ENCODE results near the gene HOMER1.
"Not testable (repeated sequence)": the region's sequence is repeated elsewhere in the genome, so short reads cannot be mapped to it uniquely, and the experiment has no call there.

HOMER1 gene

GRCh38 chr5:79517601-79518000 lies 3.7 kb upstream of the HOMER1 start:
- in situ Hi-C loops (cut with MboI; ENCODE audit: low sequenced_read_pairs) = no loop called here

- in situ Hi-C loops (cut with MboI; ENCODE audit: low sequenced_read_pairs) = no loop called here
Measured at GRCh38 chr5:79516986-79517385, 3.1 kb upstream of the HOMER1 start.

GRCh38 chr5:79516331-79516730 lies 2.4 kb upstream of the HOMER1 start:
- in situ Hi-C loops (cut with MboI; ENCODE audit: low sequenced_read_pairs) = not testable (repeated sequence)

- in situ Hi-C loops (cut with MboI; ENCODE audit: low sequenced_read_pairs) = no loop called here
Measured at GRCh38 chr5:79514391-79515105, 614 bp upstream of the HOMER1 start.

- in situ Hi-C loops (cut with MboI; ENCODE audit: low sequenced_read_pairs) = no loop called here
Measured at GRCh38 chr5:79513308-79513703, 628 bp downstream of the HOMER1 start.

GRCh38 chr5:79512471-79513307 lies 1.2 kb downstream of the HOMER1 start:
- in situ Hi-C loops (cut with MboI; ENCODE audit: low sequenced_read_pairs) = no loop called here

- in situ Hi-C loops (cut with MboI; ENCODE audit: low sequenced_read_pairs) = no loop called here
Measured at GRCh38 chr5:79512049-79512448, 1.9 kb downstream of the HOMER1 start.

GRCh38 chr5:79510638-79511037 lies 3.3 kb downstream of the HOMER1 start:
- in situ Hi-C loops (cut with MboI; ENCODE audit: low sequenced_read_pairs) = no loop called here

GRCh38 chr5:79509244-79509885 lies 4.6 kb downstream of the HOMER1 start:
- in situ Hi-C loops (cut with MboI; ENCODE audit: low sequenced_read_pairs) = no loop called here

- in situ Hi-C loops (cut with MboI; ENCODE audit: low sequenced_read_pairs) = no loop called here
Measured at GRCh38 chr5:79508794-79509193, 5.1 kb downstream of the HOMER1 start.

- in situ Hi-C loops (cut with MboI; ENCODE audit: low sequenced_read_pairs) = no loop called here
Measured at GRCh38 chr5:79508354-79508753, 5.6 kb downstream of the HOMER1 start.

GRCh38 chr5:79507251-79508205 lies 6.4 kb downstream of the HOMER1 start:
- in situ Hi-C loops (cut with MboI; ENCODE audit: low sequenced_read_pairs) = no loop called here

GRCh38 chr5:79505138-79505537 lies 8.8 kb downstream of the HOMER1 start:
- in situ Hi-C loops (cut with MboI; ENCODE audit: low sequenced_read_pairs) = no loop called here

GRCh38 chr5:79503794-79504495 lies 10.0 kb downstream of the HOMER1 start:
- in situ Hi-C loops (cut with MboI; ENCODE audit: low sequenced_read_pairs) = no loop called here

GRCh38 chr5:79499640-79500273 lies 14.2 kb downstream of the HOMER1 start:
- in situ Hi-C loops (cut with MboI; ENCODE audit: low sequenced_read_pairs) = no loop called here

GRCh38 chr5:79495311-79495710 lies 18.6 kb downstream of the HOMER1 start:
- in situ Hi-C loops (cut with MboI; ENCODE audit: low sequenced_read_pairs) = no loop called here

GRCh38 chr5:79493596-79494345 lies 20.2 kb downstream of the HOMER1 start:
- in situ Hi-C loops (cut with MboI; ENCODE audit: low sequenced_read_pairs) = no loop called here

GRCh38 chr5:79491690-79492317 lies 22.1 kb downstream of the HOMER1 start:
- in situ Hi-C loops (cut with MboI; ENCODE audit: low sequenced_read_pairs) = no loop called here
